ENCODE measurements around the gene MOB3A. TPM values are rescaled to one million over a fixed set of nuclear protein-coding genes. Genes with fewer than 3 reads are reported as not detected.
A peak's percentile ranks its signal among the peaks of the same experiment; 100 is the strongest.

Gene MOB3A
- 10 to 100 TPM in 8 of 9 donors, 1 to 10 TPM in 1; 5.5 to 54.0 (median 45.0) TPM for total RNA-seq
- polyA plus RNA-seq, result 10 to 100 TPM; 13.6 to 22.4 (median 16.0) TPM
- long read RNA-seq, donor 1, partial matches to known transcripts, result 6 of 7 reads
- long read RNA-seq, donor 1, other reads (novel, unspliced or antisense), result 0 of 7 reads
- long read RNA-seq, donor 2, partial matches to known transcripts, result 0 of 4 reads
- long read RNA-seq, donor 2, other reads (novel, unspliced or antisense), result 0 of 4 reads
- long read RNA-seq, donor 3, partial matches to known transcripts, result 0 of 2 reads
- long read RNA-seq, donor 3, other reads (novel, unspliced or antisense), result 0 of 2 reads
- long read RNA-seq, donor 4, partial matches to known transcripts, result 0 of 8 reads
- long read RNA-seq, donor 4, other reads (novel, unspliced or antisense), result 4 of 8 reads
- long read RNA-seq, donor 5, transcript MOB3A-201 (5 exons, 3,391 nt), result major isoform, 121 of 147 reads
- long read RNA-seq, donor 5, transcript MOB3A-209 (3 exons, 1,071 nt), result minor isoform, 9 of 147 reads
- long read RNA-seq, donor 5, partial matches to known transcripts, result 2 of 147 reads
- long read RNA-seq, donor 5, other reads (novel, unspliced or antisense), result 15 of 147 reads
- long read RNA-seq, donor 6, partial matches to known transcripts, result 0 of 6 reads
- long read RNA-seq, donor 6, other reads (novel, unspliced or antisense), result 2 of 6 reads
- long read RNA-seq, donor 7, partial matches to known transcripts, result 0 of 1 reads
- long read RNA-seq, donor 7, other reads (novel, unspliced or antisense), result 0 of 1 reads
- long read RNA-seq, donor 8, partial matches to known transcripts, result 0 of 4 reads
- long read RNA-seq, donor 8, other reads (novel, unspliced or antisense), result 0 of 4 reads
- long read RNA-seq, donor 9, result 0 reads
- long read RNA-seq, donor 10, partial matches to known transcripts, result 0 of 1 reads
- long read RNA-seq, donor 10, other reads (novel, unspliced or antisense), result 0 of 1 reads

- no peaks in the 10 kb centered on the region for H3K27me3 ChIP-seq
- peak in 6 of 7 donors; percentile 89 to 93 (median 92) for DNase-seq
- peak within 1 kb of the TSS; percentile 75 to 93 (median 84) for H3K27ac ChIP-seq
- peaks cover 20 to 45% of the 10 kb centered on the region in 2 donors for H3K4me1 ChIP-seq (replicated peaks in 1 of 2)
- TF ChIP-seq POLR2A (IDR thresholded peaks at IDR 0.05), result peak; percentile 66 to 76
- TF ChIP-seq, protein P1, sequence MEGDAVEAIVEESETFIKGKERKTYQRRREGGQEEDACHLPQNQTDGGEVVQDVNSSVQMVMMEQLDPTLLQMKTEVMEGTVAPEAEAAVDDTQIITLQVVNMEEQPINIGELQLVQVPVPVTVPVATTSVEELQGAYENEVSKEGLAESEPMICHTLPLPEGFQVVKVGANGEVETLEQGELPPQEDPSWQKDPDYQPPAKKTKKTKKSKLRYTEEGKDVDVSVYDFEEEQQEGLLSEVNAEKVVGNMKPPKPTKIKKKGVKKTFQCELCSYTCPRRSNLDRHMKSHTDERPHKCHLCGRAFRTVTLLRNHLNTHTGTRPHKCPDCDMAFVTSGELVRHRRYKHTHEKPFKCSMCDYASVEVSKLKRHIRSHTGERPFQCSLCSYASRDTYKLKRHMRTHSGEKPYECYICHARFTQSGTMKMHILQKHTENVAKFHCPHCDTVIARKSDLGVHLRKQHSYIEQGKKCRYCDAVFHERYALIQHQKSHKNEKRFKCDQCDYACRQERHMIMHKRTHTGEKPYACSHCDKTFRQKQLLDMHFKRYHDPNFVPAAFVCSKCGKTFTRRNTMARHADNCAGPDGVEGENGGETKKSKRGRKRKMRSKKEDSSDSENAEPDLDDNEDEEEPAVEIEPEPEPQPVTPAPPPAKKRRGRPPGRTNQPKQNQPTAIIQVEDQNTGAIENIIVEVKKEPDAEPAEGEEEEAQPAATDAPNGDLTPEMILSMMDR (IDR thresholded peaks at IDR 0.05), result peak; percentile 11 to 67 (median 56)
- intact Hi-C loops (cut with DNase I), result no loop called here
- H3K9me3 ChIP-seq (replicated peaks in 1 of 3), result no peaks in the 10 kb centered on the region
- H3K36me3 ChIP-seq (replicated peaks in 1 of 2), result peaks cover 0 to 18% of the 10 kb centered on the region in 2 donors
- WGBS, 4 donors, result 0 to 1% (median 0%) methylated on average over 15 to 56 of the region's 56 CpGs
- H3K4me3 ChIP-seq, result peak within 1 kb of the TSS; percentile 1 to 64 (median 54)
These were observed at the start of gene MOB3A for GRCh38 chr19:2096034-2096479. Gene MOB3A (minus strand): TSS chr19:2096326. CDS start chr19:2078560, 17,766 bp downstream.

GRCh38 chr19:2145831-2146241 lies 49.7 kb upstream of the MOB3A start:
- Histone ChIP-seq H3K4me1 (replicated peaks in 1 of 2) (peaks cover 17 to 43% of the 10 kb centered on the region in 2 donors), H3K36me3 (replicated peaks in 1 of 2) (no peaks in the 10 kb centered on the region), H3K9me3 (replicated peaks in 1 of 3) (no peaks in the 10 kb centered on the region), H3K27ac (peak overlapping the region in 1 of 5 donors; percentile 40), H3K27me3 (no peaks in the 10 kb centered on the region), H3K4me3 (no peak overlapping the region)
- intact Hi-C loops (cut with DNase I), result no loop called here
- WGBS, 4 donors, result 50 to 56% (median 54%) methylated on average over 8 to 16 of the region's 16 CpGs
- peak in 1 of 7 donors; percentile 38 for DNase-seq
- TF ChIP-seq POLR2A (IDR thresholded peaks at IDR 0.05), result no peak
- TF ChIP-seq, protein P1 (IDR thresholded peaks at IDR 0.05), result no peak

GRCh38 chr19:2144190-2144589 lies 48.1 kb upstream of the MOB3A start:
- H3K4me1 ChIP-seq (replicated peaks in 1 of 2), result peaks cover 2 to 29% of the 10 kb centered on the region in 2 donors
- 89 to 97% (median 94%) methylated on average over 7 to 15 of the region's 15 CpGs for WGBS, 4 donors
- H3K4me3 ChIP-seq, result no peak overlapping the region
- no peak overlapping the region for H3K27ac ChIP-seq
- TF ChIP-seq, protein P1 (IDR thresholded peaks at IDR 0.05), result no peak
- no peak for TF ChIP-seq POLR2A (IDR thresholded peaks at IDR 0.05)
- H3K27me3 ChIP-seq, result no peaks in the 10 kb centered on the region
- H3K36me3 ChIP-seq (replicated peaks in 1 of 2), result peaks cover 0 to 8% of the 10 kb centered on the region in 2 donors
- H3K9me3 ChIP-seq (replicated peaks in 1 of 3), result no peaks in the 10 kb centered on the region
- intact Hi-C loops (cut with DNase I), result no loop called here
- DNase-seq, result no peak

Measured in adrenal gland (tissue), 19 donors.